HG02571 (cell line): ENCODE measurements around the gene JMJD4.
A peak's percentile ranks its signal among the peaks of the same experiment; 100 is the strongest.

Experiments used
- ATAC-seq: cut with Tn5 transposase; IDR thresholded peaks from one replicate; pipeline ENCODE4 v1.9.1; 2021; ENCODE audit warnings: mild to moderate bottlenecking, moderate library complexity; ENCODE audit not compliant: unreplicated experiment

JMJD4 gene

DNA sequence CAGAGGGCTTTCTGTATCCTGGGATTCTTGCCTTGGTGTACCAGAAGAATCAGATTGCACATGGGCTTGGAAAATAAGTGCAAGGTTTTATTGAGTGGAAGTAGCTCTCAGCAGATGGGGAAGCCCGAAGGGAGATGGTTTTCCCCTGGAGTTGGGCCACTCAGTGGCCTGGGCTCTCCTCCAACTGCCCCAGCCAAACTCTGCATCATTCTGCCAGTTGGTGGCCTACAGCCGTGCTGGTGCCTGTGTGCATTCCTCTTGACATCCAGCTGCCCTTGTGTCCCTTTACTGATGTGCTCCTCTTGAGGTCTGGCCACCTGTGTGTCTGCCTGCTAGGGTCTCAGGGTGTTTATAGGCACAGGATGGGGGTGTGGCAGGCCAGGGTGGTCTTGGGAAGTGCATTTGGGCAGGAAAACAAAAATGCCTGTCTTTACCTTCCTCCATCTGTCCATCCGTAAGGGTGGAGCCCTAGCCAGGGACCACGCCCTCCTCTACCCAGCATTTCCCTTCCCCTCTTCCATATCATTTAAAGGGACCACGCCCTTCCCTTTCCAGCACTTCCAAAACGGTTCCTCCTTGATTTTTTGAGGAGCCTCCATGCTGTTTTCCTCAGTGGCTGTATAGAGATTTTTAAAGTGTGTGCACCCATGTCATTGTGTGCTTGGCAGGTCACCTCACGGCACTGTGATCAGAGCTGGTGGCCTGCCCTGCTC lies 19.1 kb upstream of the JMJD4 start:
- no peak for ATAC-seq

GRCh38 chr1:227749916-227750710 lies 15.0 kb upstream of the JMJD4 start:
- ATAC-seq = no peak

DNA sequence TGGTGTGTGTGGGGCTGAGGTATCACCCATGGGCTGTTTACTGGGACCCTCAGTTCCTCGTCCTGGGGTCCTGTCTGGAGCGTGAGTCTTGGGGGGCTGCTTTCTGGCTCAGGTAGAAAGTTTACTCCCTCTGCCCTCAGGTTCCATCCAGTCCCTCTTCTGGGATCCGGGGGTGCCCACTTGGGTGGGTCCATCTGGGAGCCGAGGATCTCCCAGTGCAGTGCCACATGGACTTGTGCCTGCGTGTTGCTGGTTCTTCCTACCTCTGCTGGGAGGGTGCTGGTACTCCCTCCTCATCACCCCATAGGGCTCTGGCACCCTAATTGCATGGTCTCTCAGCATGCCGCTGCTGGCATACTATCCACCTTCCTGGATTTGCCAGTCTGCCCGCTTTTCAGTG lies 14.1 kb upstream of the JMJD4 start:
- no peak for ATAC-seq

DNA sequence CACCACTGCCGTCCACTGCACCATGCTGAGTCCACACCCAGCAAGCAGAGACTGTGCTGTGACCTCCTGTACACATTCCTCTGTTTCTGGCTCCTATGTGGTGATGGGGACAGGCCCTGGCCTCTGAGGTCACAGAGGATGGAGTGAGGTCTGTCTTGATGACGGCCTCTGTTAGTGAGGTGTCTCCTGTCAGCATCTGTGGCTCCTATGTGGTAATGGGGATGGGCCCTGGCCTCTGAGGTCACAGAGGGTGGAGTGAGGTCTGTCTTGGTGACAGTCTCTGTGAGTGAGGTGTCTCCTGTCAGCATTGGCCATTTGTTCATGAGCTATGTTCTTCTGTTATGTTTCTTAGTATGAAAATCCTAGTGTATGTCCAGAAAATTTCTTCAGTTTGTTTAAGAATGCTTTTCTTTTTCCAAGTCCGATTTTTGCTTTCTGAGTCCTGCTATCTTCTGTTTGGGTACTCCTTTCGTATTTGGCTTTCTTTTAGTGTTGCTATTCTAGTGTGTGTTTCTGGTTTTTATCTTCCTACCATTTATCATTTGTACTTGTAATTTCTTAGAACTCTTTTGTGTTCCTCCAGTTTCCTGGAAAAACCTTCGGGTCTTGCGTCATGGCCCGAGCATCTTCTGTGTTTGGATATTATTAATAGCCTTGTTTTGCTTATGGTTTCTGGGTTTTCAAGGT lies 13.5 kb upstream of the JMJD4 start:
- ATAC-seq = no peak

- ATAC-seq = no peak
These were observed 12.9 kb upstream of the JMJD4 start for GRCh38 chr1:227747948-227748495.

DNA sequence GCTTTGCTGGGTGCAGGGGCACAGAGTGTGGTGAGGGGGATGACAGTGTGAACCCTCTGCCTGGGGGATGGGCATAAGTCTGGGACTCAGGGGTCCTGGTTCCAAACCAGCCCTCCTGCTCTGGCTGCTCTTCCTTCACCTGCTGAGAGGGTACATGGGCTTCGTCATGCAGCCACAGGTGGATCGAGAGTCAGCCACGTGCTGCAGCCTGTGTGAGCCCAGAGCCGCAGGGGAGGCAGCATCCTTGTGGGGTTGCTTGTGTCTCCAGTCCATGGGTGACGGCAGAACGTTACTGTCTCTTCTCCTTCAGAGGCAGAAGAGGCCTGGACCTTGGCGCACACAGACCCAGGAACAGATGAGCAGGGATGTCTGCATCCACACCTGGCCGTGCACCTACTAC lies 12.3 kb upstream of the JMJD4 start:
- no peak for ATAC-seq

DNA sequence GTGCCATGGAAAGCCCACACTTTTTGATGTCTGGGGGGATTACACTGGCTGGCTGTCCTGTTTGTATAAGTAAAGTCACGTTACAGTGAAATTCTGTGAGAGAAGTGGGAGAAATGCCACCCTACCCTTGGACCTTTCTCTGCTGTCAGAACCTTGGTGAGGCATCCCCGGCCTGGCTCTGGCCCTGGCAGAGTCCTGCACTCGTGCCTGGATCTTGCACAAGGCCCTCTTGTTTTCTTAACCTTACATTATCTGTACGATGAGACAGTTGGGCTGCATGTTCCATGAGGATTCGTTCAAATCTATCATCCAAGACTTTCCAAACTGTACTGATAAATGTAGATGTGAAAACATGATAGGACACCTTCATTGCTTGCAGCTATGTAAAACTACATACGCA lies 11.6 kb upstream of the JMJD4 start:
- ATAC-seq = no peak

DNA sequence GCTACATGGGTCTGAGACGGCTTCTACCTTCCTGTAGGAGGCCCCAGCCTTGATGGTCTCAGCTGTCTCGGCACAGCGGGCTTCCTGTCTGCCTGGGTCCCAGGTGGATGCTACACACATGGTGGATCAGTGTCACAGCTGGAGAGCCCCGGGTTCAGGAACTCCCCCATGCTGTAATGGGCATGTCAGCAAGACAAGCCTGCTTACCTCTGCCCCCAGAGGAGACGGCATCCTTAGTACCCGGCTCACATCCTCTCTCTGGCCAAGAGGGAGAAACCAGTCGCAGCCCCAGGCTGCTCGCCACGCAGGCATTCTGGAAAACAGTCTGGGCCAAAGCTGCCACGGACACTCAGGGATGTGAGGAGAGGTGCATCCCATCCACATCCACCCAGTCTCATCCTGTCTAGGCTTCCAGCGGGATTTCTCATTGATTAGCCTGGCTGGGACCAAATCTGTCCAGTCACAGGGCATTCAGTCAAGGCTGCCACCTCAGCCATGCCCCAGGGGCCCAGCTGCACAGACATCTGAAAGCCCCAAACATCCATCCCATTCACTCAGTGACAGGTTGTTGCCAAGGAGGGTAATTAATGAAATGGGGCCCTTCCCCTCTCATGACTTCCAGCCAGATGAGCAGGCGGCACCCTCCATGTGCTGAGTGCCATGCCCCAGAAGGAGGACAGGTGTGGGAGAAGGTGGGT lies 10.6 kb upstream of the JMJD4 start:
- no peak for ATAC-seq

- no peak for ATAC-seq
These were observed 9.6 kb upstream of the JMJD4 start for GRCh38 chr1:227744668-227745067.

DNA sequence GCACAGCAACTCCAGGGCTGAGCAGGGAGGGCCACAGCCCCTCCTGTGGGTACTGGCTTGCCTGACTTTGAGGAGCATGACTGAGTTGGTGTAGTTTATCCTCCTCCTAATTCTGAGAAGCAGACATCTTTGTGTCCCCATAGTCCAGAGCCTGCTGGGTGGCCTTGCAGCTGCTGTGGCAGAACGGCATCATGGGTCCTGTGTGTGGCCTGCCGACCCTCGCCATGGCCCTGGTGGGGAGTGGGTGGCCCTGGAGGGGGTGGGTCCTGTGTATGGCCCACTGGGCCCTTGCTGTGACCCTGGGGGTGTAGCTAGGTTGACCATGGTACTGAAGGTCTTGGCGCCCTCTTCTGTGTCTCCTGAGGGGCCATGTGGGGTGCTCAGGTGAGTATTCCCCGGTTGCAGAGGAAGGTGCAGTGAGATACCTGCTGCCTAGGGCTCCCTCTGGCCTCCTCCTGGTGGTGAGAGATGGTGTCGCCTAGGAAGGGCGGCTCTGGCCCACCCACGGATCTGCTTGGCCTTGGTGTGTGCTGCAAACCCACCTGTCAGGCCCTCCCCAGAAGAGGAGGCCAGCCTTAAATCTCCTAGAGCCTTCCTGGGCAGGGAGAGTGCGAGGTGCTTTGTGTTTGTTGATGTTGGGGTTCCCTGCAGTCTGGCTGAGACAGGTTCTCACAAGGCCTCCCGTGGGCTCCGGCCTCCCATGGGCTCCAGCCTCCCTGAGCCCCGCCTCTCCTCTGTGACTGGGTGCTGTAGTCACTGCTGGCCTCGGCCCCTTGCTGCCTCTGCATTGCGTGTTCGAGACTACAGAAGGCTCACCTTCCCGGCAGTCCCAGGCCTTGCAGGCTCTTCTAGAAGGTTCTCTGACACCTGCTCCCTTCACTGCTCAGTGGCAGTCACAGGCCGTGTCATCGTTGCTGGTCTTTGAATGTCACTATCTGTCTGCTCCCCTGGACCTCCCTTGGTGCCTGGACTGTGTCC lies 7.9 kb upstream of the JMJD4 start:
- no peak for ATAC-seq

DNA sequence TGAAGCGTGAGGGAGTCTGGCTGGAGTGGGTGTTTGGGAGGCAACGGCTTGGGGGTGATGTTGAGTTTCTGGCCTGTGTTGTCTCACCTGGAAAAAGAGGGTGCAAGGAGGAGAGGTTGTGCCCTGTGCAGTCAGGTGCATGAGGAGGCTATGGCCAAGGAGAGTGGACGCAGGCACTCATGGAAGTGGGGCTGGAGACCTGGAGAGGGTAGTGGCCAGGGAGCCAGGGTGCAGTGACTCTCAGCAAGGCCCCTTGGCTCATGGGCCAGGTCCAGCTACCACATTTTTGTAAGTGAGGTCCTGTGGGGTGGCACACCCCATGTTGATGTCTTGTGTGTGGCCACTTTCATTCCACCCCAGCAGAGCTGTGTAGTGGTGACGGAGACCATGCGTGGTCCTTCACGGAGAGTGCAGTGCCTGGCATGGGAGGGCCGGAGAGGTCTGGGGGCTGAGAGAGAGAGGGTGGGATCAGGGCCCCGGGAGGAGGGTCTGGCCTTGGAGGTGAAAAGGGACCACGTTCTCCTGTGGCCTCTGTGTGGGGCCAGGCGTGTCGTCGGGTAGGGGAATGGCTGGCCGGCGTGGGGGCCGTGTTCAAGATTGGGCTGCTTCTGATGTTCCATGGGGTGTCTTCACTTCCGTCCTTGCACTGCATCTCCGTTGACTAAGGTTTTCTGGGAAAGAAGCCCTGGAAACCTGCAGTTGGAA lies 6.2 kb upstream of the JMJD4 start:
- no peak for ATAC-seq

DNA sequence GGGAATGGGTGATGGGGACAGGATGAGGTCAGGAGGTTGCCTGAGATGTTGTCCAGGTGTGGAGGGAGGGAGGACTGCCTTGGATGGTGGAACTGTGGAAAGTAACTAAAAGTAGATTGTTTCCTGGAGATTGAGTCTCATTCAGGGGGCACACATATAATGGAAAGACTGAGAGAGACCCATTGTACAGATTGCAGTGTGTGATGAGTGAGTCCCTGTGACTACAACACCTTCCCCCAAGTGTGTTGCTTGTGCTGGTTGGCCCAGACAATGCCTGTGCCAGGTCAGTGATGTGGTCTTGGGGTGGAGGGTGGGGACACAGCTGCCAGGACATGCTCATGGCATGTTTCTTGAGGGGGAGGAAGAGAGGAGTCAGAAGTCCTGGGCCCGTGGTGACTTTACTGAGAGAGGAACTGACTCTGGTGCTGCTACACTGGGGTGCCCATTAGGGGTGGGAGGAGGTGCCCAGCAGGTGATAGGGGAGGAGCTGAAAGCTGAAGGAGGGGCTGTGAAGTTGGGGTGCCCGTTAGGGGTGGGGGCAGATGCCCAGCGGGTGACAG lies 5.4 kb upstream of the JMJD4 start:
- ATAC-seq = no peak

DNA sequence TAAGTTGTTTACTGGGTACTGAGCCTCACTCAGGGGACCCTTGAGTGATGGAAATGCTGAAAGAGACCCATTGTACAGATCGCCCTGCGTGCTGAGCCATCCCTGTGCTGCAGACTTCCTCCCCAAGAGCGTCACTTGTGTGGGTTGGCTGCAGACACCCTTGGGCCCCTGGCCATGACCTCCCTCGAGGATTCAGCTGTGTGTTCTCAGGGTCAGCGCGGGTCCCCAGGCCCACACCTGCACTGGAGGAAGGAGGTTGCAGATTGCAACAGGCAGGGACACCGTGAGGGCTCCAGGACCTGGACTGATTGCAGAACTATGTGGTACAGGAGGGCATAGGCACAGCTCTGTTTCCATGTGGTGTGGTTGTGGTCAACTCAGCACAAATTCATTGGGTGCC lies 4.5 kb upstream of the JMJD4 start:
- ATAC-seq = no peak

DNA sequence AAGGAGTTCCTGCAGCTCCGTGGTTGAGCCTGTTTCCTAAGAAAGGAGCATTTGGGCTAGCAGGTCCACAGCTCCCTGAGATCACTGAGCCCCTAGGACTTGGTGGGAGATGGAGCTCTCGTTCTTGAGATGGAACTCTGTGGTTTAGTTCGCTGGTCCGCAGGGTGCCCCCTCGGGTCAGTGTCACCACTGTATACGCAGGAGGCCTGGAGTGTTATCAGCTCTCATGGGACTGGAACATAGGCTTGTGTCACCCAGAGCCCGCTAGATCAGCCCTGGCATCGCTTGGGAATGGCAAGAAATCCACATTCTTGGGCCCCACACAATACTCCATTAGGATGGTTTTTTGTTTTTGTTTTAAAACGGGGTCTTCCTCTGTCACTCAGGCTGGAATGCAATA lies 3.7 kb upstream of the JMJD4 start:
- ATAC-seq = no peak

GRCh38 chr1:227736814-227737432 lies 1.8 kb upstream of the JMJD4 start:
- no peak for ATAC-seq

GRCh38 chr1:227735539-227736285 lies 610 bp upstream of the JMJD4 start:
- ATAC-seq = peak; percentile 32

DNA sequence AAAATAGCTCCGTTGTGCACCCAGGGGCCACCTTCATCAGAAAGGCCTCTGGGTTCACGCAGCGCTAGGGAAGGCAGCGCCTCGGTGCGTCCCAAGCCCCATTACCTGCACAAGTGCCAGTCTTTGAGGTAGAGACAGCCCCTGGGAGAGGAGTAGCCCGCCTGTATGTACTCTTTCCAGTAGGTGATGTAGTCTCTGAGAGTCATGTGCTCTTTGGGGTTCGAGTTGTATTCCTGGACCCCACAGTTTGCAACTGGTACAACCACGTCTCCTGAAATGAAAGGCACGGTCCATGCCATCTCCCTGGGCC lies 601 bp downstream of the JMJD4 start:
- ATAC-seq = peak; percentile 1
